HG03139 (cell line): ENCODE results near the gene SYNDIG1L.
"Not testable (repeated sequence)": the region's sequence is repeated elsewhere in the genome, so short reads cannot be mapped to it uniquely, and the experiment has no call there.

ENCODE experiments used
- ATAC-seq: cut with Tn5 transposase; IDR thresholded peaks from one replicate; pipeline ENCODE4 v1.9.1; 2021; ENCODE audit not compliant: unreplicated experiment

Gene SYNDIG1L

DNA sequence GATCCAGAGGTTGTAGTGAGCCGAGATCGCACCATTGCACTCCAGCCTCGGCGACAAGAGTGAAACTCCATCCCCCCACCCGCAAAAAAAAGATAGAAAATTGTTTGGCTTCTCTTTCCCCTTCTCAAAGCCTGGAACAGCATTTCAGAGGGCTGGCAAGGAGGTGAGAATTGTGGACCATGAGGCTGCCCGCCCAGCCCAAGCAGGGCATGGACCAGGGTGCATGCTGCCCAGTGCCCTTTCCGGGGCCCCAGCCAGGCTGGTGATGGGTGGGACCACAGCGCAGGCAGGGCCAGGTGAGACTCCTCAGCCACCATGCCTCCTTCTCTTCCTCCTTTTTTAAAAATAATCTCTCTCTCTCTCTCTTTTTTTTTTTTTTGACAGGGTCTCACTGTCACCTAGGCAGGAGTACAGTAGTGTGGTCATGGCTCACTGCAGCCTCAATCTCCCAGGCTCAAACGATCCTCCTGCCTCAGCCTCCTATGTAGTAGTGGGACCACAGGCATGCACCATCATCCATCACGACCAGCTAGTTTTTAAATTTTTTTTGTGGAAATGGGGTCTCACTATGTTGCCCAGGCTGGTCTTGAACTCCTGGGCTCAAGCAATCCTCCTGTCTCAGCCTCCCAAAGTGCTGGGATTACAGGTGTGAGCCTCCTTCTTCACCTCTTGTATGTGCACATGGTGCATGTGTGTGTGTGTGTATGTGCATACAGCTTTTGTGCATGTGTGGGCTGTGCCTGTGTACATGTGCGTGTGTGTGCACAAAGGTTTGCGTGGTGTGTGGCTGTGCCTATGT, 22.2 kb downstream of the SYNDIG1L start:
- ATAC-seq = no peak

DNA sequence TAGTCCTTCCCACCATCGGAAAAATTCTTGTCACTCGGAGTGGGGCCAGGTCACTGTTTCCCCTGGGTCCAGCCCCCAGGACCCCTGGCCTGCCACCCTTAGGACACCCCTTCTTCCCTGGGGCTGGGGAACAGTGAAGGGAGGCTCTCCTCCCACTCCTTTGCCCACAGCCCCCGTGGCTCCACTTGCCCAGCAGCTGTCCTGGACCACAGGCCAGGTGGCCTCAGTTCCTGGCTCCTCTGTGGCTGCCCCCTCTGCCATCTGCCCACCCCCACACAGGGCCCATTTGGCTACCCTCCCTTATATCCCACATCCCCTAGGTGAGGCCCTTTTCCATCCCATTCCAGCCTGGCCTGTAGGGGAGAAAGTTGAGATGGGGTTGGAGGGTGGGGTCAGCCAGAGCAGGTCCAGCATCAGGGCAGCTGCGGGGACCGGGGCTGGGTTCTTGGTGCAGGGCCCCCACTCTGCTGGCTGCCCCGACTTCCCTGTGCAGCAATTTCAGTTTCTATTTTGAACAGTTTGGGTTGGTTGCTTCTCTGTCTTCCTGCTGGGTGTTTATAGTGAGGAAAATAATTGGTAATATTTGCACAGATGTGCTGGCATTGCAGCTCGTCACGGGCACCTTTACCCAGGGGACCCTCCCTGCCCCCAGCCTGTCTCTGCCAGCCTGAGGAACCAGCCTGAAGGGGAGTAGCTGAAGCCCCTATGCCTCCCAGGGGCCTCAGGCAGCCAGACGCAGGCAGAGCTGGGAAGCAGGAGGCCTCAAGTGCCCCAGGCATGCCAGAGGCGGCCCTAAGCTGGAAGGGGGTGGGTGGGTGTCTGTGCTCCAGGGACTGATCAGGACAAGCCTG, 23.4 kb downstream of the SYNDIG1L start:
- no peak for ATAC-seq

DNA sequence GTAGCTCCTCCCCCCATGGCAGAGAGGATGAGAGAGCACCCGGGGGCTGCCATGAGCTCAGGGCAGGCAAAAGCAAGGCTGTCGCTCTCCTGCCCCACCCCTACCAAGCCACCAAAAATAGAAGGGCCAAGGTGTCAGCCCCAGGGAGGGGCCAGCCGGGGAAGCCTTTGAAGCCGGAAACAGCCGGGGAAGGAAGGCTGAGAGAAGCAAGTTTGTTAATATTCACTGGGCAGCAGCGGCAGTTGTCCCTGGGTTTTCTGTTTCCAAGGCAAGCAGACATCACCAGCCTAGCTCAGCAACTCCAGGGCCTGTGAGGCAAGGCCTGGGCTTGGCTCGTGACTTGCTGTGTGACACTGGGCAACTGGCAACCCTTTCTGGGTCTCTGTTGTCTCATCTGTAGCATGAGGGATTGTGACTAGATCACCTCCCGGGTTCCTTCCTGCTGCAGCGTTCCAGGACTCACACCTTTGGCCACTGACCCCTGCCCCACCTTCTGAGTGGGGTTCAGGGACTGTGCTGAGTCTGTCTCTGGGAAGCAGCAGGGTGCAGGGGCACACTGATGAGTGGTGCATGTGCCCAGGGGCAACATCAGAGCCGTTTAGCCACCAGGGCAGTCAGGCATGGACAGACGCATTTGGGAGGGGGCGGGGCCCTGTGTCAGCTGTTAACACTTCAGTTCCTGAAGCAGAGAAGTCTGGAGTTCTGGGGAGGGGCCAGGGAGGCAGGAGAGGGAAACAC, 24.3 kb downstream of the SYNDIG1L start:
- peak; percentile 59 for ATAC-seq

DNA sequence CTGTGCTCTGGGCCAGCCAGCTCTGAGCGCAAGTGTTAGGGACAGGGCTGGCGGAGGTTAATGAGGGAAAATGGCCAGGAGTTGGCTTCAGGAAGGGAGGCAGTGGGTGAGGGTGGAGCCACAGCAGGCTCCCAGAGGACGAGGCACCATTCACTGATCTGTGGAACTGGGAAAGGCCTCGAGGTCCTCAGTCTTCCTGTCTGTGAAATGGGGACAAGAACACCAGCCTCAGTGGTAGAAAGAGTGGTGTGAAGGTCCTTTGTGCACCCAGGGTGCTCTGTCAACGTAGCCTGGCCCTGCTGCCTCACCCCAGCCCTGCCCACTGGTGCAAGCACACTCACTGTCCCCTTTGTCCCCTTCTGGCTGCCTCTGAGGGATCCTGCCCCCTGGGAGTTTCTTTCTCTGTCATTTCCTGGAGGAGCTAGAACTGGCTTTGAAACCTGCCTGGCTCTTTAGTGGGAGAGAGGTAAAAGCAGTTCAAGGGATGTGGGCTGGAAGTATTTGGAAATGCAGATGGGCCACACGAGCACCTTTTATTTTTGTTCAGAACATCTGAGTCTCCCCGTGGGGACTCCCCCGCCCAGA, 25.0 kb downstream of the SYNDIG1L start:
- peak; percentile 7 for ATAC-seq

DNA sequence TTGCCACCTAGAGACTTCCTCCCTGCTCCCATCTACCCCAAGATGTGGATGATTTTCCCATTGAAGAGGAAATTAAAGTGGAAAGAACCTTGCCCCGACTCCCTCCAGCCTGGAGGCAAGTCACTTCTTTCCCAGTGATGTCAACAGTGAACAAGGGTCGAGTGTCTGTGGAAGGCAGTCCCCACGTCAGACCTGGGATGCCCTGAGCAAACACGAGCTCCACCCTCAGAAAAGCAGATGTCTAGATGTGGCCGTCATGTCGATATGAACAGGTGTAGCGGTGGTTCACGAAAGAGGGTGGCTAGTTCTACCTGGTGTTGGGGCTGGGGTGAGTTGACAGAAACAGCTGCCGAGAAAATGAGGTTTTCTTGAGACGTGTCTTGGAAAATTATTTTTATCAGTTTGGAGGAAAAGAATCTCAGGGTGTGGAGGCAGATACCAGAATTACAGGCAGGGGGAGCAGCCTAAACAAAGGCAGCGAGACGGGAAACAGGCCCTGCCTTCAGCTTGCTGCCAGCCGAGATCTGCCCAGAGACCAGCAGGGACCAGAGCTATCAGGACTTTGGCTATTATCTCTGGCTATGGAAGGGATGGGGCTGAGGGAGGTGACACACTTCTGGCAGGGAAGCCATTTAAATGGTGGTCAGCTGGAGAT, 25.9 kb downstream of the SYNDIG1L start:
- ATAC-seq = no peak

DNA sequence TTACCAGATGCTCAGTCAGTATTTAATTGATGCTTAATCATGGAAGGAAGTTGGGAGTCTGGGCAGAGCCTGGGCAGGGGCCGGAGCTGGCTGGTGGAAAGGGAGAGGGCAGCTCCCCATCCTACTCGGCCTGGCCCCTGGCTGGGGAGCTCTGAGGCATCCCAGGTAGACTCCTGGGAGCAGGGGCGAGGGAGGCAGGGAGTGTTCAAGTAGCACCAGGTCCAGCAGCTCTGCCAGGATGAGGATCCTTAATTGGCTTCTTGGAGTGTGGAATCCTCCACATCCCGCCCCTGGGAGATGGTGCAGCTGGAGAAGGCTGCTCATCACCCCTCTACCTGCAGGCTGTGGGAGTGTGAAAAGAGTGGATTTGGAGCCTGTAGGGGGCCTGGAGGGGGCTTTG, 30.9 kb downstream of the SYNDIG1L start:
- ATAC-seq = no peak

DNA sequence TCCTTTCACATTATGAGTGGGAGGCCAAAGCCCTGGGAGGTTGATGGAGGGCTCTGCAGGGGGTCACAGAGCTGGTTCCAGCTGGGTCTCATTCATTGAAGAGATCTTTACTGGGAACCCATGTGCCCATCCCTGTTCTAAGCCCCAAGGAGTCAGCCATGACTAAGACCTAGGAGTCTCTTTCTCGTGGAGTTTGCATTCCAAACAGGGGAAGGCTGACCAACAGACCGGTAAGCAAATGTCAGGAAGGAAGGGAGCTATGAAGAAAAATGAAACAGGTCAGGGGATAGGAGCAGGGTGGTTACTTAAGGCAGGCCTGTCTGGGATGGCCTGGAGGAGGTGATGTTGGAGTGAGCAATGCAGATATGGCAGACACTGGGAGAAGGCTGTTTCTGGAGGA, 31.5 kb downstream of the SYNDIG1L start:
- no peak for ATAC-seq

DNA sequence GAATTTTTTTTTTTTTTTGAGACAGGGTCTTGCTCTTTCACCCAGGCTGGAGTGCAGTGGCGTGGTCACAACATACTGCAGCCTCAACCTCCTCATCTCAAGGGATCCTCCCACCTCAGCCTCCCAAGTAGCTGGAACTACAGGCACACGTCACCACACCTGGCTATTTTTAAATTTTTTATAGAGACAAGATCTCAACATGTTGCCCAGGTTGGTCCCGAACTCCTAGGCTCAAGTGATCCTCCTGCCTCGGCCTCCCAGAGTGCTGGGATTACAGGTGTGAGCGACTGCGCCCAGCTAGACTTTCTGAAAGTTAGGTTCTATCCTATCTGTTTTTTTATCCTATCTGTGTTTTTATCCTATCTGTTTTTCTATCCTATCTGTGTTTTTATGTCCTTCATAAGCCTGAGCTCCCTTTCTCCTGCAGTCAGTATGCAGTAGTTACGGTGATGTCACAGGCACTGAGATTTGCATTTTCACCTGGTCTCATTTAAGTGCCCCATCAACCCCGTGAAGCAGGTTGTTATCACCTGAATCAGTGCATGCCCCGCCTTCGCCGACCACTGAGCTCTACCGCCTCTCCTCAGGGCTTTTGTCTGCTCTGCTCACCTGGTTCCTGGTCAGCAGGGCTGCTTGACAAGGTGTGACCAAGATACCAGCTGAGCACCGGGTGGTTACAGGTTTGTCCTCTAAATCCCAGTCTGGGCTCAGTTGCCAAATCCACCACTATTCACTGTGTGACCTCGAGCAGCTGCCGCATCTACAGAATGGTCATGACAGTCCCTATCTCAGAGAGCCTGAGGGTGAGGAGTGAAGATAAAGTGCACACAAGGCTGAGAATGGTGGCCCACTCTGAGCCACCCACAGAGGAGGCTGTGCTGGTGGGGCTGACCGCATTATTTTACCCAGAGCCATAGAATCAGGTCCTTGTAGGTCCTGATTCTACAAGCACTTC, 33.1 kb downstream of the SYNDIG1L start:
- ATAC-seq = no peak

DNA sequence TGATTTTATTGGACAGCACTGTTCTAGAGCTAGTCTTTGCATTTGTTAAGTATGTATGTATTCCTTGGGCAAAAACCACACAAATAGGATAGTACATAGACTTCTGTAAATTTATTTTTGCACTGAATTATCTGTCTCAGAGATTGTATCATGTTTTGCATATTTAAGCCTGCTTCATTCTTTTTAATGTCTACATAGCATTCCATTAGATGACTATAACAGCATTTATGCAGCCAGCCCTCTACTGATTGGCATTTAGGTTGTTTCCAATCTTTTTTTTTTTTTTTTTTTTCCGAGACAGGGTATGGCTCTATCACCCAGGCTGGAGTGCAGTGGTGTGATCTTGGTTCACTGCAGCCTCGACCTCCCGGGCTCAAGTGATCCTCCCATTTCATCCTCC, 34.5 kb downstream of the SYNDIG1L start:
- no peak for ATAC-seq

DNA sequence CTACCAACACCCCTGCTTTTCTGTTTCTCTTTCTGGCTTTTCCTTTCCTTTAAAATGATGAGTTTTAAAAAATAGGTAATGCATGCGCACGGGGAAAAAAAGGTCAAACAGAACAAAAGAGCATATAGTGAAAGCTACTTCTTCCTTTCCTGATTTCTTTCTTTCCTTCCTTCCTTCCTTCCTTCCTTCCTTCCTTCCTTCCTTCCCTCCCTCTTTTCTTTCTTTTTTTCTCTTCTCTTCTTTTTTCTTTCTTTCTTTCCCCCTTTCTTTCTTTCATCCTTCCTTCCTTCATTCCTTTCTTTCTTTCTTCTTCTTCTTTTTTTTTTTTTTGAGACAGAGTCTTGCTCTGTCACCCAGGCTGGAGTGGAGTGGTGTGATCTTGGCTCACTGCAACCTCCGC, 35.5 kb downstream of the SYNDIG1L start:
- ATAC-seq = not testable (repeated sequence)

DNA sequence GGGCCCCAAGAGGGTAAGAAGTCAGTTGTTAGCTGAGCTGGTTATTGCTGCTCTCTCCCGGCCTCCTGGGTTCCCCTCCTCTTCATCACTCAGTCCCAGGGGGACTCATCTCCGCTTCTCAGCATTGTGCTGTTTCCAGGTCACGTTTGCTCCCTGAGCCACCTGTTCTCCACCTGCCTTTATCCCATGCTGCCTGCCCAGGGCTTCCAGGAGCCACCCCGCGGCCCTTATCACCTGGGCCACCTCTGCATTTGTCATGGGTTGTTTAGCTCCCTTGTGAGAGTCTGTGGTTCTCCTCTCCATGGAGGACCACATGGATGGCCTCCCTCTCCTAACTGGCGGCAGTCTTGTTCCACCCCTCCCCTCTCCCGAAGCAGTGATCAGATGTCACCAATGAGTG, 36.0 kb downstream of the SYNDIG1L start:
- no peak for ATAC-seq

DNA sequence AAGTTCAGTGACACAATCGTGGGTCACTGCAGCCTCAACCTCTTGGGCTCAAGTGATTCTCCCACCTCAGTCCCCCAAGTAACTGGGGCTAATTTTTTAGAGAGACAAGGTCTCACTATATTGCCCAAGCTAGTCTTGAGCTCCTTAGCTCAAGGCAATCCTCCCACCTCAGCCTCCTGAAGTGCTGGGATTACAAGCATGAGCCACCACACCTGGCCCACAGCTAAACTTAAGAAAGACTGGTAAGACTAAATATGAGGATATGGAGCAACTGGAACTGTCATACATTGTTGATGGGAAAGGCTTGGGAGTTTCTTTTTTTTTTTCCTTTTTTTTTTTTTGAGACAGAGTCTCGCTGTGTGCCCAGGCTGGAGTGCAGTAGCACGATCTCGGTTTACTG, 43.8 kb downstream of the SYNDIG1L start:
- ATAC-seq = no peak

DNA sequence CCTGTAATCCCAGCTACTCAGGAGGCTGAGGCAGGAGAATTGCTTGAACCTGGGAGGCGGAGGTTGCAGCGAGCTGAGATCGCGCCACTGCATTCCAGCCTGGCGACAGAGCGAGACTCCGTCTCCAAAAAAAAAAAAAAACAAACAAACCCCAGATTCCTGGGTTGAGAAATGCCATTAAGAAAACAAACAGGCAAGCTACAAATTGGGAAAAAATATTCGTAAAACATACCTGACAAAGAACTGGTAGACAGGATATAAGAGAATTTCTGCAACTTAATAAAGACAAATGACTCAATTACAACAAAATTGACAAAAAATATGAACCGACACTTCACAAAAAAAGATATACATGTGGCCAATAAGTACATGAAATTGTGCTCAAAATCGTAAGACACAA, 44.4 kb downstream of the SYNDIG1L start:
- ATAC-seq = not testable (repeated sequence)

DNA sequence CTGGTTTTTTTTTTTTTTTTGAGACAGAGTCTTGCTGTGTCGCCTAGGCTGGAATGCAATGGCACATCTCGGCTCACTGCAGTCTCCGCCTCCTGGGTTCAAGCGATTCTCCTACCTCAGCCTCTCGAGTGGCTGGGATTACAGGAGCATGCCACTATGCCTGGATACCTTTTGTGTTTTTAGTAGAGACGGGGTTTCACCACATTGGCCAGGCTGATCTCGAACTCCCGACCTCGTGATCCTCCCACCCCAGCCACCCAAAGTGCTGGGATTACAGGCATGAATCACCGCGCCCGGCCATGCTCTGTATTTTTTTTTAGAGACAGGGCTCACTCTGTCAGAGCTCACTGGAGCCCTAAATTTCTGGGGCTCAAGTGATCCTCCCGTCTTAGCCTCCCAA, 45.2 kb downstream of the SYNDIG1L start:
- ATAC-seq = no peak

DNA sequence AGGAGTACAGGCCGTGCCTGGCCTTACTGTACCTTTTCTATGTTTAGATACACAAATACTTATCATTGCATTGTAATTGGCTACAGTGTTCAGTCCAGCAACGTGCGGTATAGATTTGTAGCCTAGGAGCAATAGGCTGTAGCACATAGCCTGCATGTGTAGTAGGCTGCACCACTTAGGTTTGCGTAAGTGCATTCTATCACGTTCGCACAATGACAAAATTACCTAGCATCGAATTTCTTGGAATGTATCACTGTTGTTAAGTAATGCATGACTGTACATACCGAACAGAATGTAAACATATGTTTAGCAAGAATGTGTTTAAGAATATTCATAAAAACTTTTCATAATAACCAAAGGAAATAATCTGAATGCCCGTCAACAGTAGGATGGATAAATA, 45.8 kb downstream of the SYNDIG1L start:
- no peak for ATAC-seq

DNA sequence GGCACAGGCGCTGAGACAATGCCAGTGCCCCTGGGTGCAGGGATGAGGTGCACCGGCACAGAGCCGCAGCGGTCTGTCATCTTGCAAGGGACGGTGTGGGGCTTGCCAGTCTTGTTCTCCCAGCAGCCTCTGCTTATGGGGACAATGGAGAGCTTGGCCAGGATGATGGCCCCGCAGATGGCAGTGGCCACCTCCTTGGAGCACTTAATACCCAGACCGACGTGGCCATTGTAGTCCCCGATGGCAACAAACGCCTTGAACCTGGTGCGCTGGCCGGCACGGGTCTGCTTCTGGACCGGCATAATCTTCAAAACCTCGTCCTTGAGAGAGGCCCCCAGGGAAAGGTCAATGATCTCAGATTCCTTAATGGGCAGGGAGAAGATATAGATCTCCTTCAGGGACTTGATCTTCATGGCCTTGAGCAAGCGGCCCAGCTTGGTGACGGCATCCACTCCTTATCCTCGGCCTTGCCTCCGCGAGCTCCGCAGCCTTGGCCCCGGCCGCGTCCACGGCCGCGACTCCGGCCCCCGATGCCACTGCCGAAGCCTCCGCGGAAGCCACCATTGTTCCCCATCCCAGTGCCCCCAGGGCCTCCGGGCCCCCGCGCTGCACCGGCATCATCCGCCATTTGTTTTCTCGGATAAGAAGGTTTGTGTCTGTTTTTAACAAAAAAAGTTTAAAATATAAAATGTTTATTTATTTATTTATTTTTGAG, 47.9 kb downstream of the SYNDIG1L start:
- ATAC-seq = no peak

DNA sequence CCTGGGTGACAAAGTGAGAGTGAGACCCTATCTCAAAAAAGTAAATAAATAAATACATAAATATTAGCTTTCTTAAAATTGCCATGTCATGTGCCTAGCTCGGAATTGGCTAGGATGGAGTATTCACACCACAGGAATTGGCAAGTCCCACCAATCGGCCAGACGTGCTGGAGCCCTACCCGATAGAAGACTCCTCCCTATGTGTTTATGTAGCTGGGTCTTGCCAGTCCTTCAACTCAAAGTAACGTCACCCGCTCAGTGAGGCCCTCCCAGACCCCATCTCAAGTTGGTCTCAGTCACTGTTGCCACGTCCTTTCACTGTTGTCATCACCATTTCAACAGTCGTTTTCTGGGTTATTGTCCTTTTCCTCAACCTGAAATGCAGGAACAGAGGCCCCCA, 57.6 kb downstream of the SYNDIG1L start:
- ATAC-seq = no peak

DNA sequence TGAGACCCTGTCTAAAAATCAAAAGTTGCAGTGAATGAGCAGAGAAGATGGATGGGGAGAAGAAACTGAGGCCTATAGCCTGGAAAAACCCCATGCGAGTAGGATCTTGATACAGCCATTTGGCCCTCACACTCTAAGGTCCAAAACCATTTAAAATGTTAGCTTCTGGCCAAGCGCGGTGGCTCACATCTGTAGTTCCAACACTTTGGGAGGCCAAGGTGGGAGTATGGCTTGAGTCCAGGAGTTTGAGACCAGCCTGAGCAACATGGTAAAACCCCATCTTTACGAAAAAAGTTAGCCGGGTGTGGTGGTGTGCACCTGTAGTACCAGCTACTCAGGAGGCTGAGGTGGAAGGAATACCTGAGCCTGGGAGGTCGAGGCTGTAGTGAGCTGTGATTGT, 58.0 kb downstream of the SYNDIG1L start:
- no peak for ATAC-seq

DNA sequence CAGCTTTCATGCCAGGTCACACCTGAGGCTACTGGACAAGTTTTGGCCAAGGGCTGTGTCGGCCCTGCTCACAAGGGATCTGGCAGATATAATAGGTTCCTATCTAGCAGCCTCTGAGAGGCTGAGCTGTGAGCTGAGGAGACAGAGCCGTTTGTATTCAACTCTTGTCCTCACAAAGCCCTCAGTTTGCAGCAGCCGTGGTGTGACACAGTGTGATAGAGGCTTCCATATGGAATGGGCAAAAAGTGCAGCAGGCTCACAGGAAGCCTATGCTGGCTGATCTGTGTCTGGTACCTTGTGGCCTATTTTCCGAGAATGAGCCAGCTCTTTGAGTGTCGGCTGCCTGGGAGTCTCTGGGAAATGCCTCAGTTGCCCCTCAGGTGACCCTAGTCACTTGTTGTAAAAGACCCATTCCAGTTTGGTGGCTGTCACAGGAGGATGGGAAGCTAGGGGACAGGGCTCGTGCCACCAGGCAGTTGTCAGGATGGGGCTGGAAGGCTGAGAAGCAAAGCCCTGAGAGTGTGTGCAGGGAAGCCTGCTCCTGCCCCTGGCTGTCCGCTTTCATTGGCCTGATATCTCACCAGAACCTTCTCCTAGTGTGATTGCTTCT, 61.6 kb downstream of the SYNDIG1L start:
- ATAC-seq = no peak
